ENCODE measurements around the gene JMJD8. TPM values are rescaled to one million over a fixed set of nuclear protein-coding genes. Genes with fewer than 3 reads are reported as not detected.

JMJD8 gene
- total and polyA plus RNA-seq, 8 donors = 24.2 to 229 (median 83.3) TPM

GRCh38 chr16:642189-643049, 41.7 kb downstream of the JMJD8 start:
- 3 to 19% (median 6%) methylated on average over 6 to 72 of the region's 72 CpGs for WGBS, 5 donors
- Histone ChIP-seq H3K4me3 (peak overlapping the region; percentile 65 to 84 (median 74)), H3K4me1 (peaks cover 43 to 74% (median 66%) of the 10 kb centered on the region in 4 donors), H3K27ac (peak overlapping the region; percentile 85 to 96 (median 92)), H3K9me3 (no peaks in the 10 kb centered on the region), H3K27me3 (no peaks in the 10 kb centered on the region), H3K36me3 (no peaks in the 10 kb centered on the region)
- DNase-seq = peak; percentile 83 to 85
- intact Hi-C loops (cut with DNase I; ENCODE audit: low total_unique reads) = no loop called here
- TF ChIP-seq EP300 (IDR thresholded peaks at IDR 0.05) (no peak), POLR2AphosphoS5 (IDR thresholded peaks at IDR 0.05) (peak in 2 of 3 donors; percentile 42 to 46)

GRCh38 chr16:641326-642188, 42.6 kb downstream of the JMJD8 start, which contains the start of gene MCRIP2:
Gene MCRIP2 (plus strand): TSS chr16:641828. CDS start chr16:641992, 164 bp downstream.
- no peaks in the 10 kb centered on the region for H3K36me3 ChIP-seq
- H3K4me3 ChIP-seq = peak within 1 kb of the TSS; percentile 65 to 84 (median 74)
- H3K9me3 ChIP-seq = no peaks in the 10 kb centered on the region
- WGBS, 5 donors = 1 to 20% (median 1%) methylated on average over 2 to 81 of the region's 81 CpGs
- peaks cover 37 to 69% (median 61%) of the 10 kb centered on the region in 4 donors for H3K4me1 ChIP-seq
- peak within 1 kb of the TSS; percentile 85 to 96 (median 92) for H3K27ac ChIP-seq
- TF ChIP-seq POLR2AphosphoS5 (IDR thresholded peaks at IDR 0.05) (peak in 2 of 3 donors; percentile 86), CTCF (IDR thresholded peaks at IDR 0.05) (no peak), POLR2A (IDR thresholded peaks at IDR 0.05) (peak in 1 of 4 donors; percentile 13)
- H3K27me3 ChIP-seq = no peaks in the 10 kb centered on the region
- intact Hi-C loops (cut with DNase I; ENCODE audit: low total_unique reads) = no loop called here
- peak; percentile 92 to 94 for DNase-seq

- intact Hi-C loops (cut with DNase I; ENCODE audit: low total_unique reads) = no loop called here
- TF ChIP-seq EP300 (IDR thresholded peaks at IDR 0.05) (no peak), POLR2AphosphoS5 (IDR thresholded peaks at IDR 0.05) (no peak), CTCF (IDR thresholded peaks at IDR 0.05) (no peak), POLR2A (IDR thresholded peaks at IDR 0.05) (no peak)
- Histone ChIP-seq H3K36me3 (no peaks in the 10 kb centered on the region), H3K27me3 (no peaks in the 10 kb centered on the region), H3K27ac (peak overlapping the region; percentile 85 to 96 (median 92)), H3K9me3 (no peaks in the 10 kb centered on the region), H3K4me1 (peaks cover 29 to 64% (median 56%) of the 10 kb centered on the region in 4 donors), H3K4me3 (peak overlapping the region; percentile 65 to 84 (median 74))
- no peak for DNase-seq
- WGBS, 5 donors = 72 to 87% (median 84%) methylated on average over 4 to 5 of the region's 5 CpGs
These were observed 43.5 kb downstream of the JMJD8 start for GRCh38 chr16:640614-641013.

- no peak for DNase-seq
- H3K36me3 ChIP-seq = peaks cover 1 to 8% (median 8%) of the 10 kb centered on the region in 4 donors
- H3K27me3 ChIP-seq = no peaks in the 10 kb centered on the region
- no peak overlapping the region for H3K4me3 ChIP-seq
- TF ChIP-seq POLR2A (IDR thresholded peaks at IDR 0.05) = no peak
- no peak for TF ChIP-seq POLR2AphosphoS5 (IDR thresholded peaks at IDR 0.05)
- TF ChIP-seq EP300 (IDR thresholded peaks at IDR 0.05) = no peak
- no peak for TF ChIP-seq CTCF (IDR thresholded peaks at IDR 0.05)
- peaks cover 31 to 61% (median 56%) of the 10 kb centered on the region in 4 donors for H3K4me1 ChIP-seq
- intact Hi-C loops (cut with DNase I; ENCODE audit: low total_unique reads) = no loop called here
- WGBS, 5 donors = 73 to 87% (median 82%) methylated on average over 8 to 9 of the region's 9 CpGs
- H3K27ac ChIP-seq = peak overlapping the region in 2 of 5 donors; percentile 97
- H3K9me3 ChIP-seq = no peaks in the 10 kb centered on the region
These were observed 45.3 kb downstream of the JMJD8 start for GRCh38 chr16:638836-639235.

Data from stomach (tissue), 9 donors.